Left ventricle myocardium superior (tissue), 1 donor: Measurements from ENCODE around the gene USP22. TPM values are rescaled to one million over a fixed set of nuclear protein-coding genes. Genes with fewer than 3 reads are reported as not detected.
"Not testable (repeated sequence)": the region's sequence is repeated elsewhere in the genome, so short reads cannot be mapped to it uniquely, and the experiment has no call there.

Experiments used
- ATAC-seq: fragments of 200-7000 bp; cut with Tn5 transposase; one replicate; pipeline ENCODE4 v1.9.1; 2020; ENCODE audit warnings: mild to moderate bottlenecking, moderate library complexity
- DNase-seq: peaks from one replicate; pipeline ENCODE4 v3.0.0-alpha.2; 2020
- intact Hi-C: fragments of 100-400 bp; cut with micrococcal nuclease; formaldehyde crosslinking; loops from one replicate; pipeline ENCODE4 v1.11.0; 2022
- long read RNA-seq: library from polyadenylated mRNA; unstranded; transcript quantifications from one replicate; pipeline ENCODE4 v2.0.0, GENCODE V29; 2021
- total RNA-seq: library from RNA; stranded (reverse); fragmentation: NEBNext Ultra II Directional; extraction: Animal tissue kit (Norgen Biotek cat#: 25700); gene quantifications from one replicate; pipeline ENCODE4 v1.2.1, GENCODE V29; 2021
- donor health status: DM: no; HTN: yes; CAD: no; lungs with severe emphysema.

USP22 gene
- 144 TPM for total RNA-seq
- long read RNA-seq, full-length matches to known transcripts, result 19 of 55 reads
- long read RNA-seq, partial matches to known transcripts, result 5 of 55 reads
- long read RNA-seq, other reads (novel, unspliced or antisense), result 31 of 55 reads

DNA sequence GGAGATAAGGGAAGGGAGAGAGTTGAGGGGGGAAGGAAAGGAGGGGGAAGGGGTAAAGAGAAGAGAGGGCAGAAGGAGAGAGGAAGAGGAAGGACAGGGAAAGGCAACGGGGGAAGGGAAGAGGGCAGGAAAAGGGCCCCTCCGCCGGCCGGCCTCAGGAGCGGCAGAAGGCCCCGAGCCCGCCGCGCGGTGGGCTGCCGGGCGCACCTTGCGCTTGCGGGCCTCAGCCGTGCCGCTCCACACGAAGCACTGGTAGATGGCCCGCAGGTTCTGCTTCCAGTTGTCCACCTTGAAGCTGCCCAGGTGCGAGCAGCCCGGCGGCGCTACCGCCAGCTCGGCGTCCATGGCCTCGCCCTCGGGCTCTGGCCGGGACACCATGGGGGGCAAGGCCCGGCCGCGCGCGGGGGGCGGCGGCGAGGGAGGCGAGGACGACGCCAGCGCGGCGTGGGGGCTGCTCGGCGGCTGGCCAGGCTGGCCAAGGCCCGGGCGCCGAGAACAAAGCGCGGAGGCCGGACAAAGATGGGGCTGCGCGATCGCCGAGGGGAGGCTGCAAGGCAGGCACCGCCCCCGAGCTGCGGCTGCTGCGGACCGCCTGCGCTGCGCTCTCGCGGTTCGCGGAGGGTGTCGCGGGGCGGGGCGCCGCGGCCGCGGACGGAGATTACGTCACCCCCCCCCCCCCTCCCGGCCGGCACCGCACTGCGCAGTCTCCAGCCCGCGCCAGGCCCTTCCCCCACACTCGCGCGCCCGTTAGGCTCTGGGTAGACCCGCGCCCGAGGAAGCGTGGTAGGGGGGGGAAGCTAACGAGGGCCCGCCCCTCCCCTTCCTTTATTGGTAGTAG is at the start of gene USP22:
USP22 (minus strand) TSS at position 554 of the 838 bp plus-strand sequence; CDS start at position 378, 176 bp downstream.
- ATAC-seq, result peak; percentile 72
- intact Hi-C loops, result no loop called here
- DNase-seq, result no peak

DNA sequence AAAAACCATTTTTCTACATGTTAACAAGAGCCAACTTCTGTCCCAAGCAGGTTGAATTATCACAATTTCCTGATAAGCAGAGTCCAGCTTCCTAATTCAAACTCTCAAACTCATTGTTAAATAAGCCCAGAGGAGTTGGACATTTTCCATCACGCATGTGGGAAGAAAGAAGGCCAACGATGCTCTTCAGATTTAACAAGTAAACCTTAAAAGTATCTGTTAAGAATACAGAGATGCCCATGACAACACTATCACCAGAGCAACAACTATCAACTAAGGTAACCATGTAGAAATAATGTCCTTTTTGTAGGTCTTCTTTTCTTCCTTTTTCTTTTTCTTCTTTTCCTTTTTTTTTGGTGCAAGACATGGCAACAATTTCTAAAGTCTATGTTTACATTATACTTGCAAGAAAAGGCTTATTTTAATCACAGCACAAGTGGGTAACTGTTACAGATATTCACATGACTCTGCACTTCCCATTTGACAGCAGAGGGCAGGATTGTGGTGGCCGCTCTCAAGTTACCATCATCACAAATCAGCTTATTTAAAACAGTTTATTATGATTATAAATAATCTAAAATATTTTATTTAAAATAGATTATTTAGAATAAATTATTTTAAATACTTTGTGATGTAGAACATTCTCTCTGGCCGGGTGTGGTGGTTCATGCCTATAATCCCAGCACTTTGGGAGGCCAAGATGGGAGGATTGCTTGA is 48.2 kb upstream of the USP22 start:
- ATAC-seq (no peak), DNase-seq (no peak)
- intact Hi-C loops, result no loop called here

DNA sequence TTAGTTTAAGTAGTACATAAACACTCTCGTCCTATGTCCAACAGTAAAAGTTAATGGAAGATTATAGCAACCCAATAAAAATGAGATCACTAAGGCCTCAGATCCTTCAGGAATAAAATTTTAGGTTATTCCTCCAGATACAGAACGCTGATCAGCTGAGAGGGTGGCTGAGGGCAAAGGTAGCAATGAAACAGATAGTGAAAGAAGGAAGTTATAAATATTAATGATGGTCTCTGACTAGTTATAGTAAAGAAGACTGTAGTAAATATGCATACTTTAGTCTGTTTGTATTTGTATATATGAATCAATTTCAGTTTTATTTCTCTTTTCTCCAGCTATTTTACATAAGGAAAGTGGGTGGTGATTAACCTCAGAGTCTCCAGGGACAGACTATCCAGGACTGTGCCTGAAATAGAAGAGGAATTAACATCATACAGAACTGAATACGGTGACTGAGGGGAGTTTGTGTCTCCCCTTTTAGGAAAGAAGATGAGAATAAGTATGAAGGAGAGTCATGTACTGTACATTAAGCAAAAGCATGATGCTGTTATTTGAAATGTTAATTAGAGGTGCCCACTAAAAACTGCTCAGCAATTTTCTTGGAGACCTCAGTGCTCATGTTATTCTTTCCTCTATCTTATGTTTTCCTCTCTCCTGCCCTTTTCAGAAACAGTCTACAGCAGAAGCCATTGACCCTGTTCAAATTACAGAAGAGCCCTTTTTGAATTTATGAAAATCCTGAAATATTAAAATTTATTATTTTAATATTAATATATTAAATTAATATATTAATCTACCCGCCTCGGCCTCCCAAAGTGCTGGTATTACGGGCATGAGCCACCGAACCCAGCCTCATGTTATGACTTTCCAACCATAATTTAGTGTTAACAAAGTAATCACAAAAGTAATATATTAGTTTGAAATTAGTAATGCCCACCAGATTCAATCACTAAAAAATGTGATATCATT is 47.4 kb upstream of the USP22 start:
- intact Hi-C loops, result no loop called here
- ATAC-seq (no peak), DNase-seq (no peak)

DNA sequence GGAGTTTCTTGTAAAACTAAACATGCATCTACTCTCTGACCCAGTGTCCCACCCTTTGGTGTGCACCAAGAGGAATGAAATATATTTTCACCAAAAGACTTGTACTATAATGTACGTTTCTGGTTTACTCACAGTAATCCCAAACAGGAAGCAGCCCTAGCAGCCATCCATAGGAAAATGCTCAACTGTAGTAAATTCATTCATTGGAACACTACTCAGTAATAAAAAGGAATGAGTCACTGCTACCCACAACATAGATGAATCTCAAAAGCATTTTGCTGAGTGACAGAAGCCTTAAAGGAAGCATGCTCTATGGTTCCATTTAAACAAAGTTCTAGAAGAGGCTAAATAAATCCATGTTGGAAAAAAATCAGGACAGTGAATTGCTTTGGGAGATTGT is 46.3 kb upstream of the USP22 start:
- intact Hi-C loops, result no loop called here
- DNase-seq (no peak), ATAC-seq (no peak)

DNA sequence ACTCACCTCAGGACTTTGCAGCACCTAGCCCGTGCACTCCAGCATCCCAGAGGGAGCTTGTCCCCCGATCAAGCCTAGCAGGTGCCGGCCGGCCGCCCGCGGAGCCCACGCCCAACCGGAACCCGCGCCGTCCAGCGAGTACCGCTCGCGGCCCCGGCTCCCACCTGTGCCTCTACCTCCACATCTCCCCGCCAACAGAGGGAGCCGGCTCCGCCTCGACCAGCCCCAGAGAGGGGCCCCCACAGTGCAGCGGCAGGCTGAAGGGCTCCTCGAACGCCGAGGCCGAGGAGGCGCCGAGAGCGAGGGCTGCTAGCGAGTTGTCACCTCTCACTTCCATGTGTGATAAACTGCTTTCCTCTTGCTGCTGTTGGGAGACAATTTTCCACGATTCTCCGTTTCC is 42.9 kb upstream of the USP22 start:
- DNase-seq (no peak), ATAC-seq (no peak)
- intact Hi-C loops, result no loop called here

DNA sequence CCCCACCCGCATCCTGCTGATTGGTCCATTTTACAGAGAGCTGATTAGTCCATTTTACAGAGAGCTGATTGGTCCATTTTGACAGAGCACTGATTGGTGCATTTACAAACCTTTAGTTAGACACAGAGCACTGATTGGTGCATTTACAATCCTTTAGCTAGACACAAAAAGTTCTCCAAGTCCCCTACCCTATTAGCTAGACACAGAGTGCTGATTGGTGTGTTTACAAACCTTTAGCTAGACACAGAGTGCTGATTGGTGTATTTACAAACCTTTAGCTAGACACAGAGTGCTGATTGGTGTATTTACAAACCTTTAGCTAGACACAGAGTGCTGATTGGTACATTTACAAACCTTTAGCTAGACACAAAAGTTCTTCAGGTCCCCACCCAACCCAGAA is 42.5 kb upstream of the USP22 start:
- ATAC-seq, intact Hi-C loops, DNase-seq: not testable (repeated sequence)

DNA sequence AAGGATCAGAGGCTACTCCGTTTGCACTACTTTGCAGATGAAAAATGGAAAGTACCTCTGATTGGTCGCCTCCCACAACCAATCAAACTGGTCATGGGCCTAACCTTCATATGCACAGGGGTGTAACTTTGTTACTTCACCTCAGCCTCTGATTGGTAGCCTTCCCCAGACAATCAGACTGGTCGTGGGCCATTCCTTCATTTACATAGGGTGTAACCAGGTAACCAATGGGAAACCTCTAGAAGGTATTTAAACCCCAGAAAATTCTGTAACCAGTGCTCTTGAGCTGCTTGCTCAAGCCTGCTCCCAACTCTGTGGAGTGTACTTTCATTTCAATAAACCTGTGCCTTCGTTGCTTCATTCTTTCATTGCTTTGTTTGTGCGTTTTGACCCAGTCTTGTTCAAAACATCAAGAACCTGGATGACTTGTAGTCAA is 39.2 kb upstream of the USP22 start:
- DNase-seq (no peak), ATAC-seq (no peak)
- intact Hi-C loops, result no loop called here

DNA sequence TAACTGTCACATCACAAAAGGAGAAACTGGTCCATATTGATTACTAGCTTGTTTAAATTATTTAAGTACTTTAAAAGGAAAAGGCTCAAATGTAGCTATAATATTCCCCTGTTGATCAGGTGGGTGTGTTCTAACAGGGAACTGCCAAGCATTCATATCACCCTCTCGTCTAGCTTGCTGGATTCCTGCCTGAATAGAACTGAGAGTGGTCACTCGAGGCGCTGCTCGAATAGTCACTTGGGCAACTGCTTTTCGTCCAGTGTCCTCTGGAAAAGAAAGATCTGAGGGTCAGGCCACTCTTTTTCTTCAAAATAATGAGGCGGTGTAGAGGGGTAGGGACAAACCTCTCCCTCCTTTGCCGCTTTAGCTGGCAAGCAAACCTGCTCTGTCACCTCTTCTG is 36.4 kb upstream of the USP22 start:
- DNase-seq, result no peak
- intact Hi-C loops, result no loop called here
- no peak for ATAC-seq

DNA sequence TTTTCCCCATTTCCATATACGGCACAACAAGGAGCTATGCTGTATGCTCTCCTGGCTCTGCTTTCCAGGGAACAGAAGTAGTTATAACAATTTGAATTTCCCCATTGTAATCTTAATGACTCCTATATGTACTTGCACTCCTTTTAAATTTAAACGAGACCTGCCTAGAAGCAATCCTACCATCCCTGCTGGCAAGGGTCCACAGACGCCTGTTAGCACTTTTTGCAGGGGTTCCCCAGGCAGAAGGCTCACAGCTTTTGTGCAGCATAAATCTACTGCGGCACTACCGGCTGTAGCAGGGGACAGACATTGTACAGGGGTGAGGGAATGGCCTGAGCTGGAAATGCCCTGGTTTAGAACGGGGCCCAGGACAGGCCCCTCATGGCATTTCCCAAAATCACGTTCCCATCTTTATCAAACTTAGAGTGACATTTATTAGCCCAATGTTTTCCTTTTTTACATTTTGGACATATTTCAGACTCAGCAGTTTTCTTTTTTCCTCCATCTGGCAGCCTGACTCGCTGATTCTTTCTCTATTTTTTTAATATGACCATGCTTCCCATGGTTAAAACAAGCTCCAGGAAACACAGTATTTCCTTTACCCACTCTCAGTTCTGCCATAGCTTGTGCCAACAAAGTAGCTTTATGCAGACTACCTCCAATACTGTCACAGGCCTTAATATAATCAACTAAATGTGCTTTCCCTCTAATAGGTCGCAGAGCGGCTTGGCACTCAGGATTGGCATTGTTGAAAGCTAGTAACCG is 35.4 kb upstream of the USP22 start:
- ATAC-seq, result no peak
- intact Hi-C loops, result no loop called here

DNA sequence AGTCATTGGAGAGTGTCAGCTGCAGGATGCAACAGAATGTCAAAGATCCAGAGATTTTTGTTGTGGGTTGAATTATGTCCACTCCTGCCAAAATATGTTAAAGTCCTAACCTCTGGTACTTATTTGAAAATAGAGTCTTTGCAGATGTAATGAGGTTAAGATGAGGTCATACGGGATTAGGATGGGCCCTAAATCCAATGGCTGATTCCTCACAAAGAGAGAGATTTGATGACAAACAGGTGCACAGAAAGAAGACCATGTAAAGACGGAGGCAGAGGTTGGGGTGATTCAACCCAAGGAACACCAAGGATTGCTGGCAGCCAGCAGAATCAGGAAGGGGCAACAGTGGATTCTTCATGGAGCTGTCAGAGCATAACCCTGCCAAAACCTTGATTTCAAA is 34.5 kb upstream of the USP22 start:
- no peak for ATAC-seq
- intact Hi-C loops, result no loop called here
- no peak for DNase-seq

More for the DNA sequence above, 35.4 kb upstream of the USP22 start:
- DNase-seq, result no peak

DNA sequence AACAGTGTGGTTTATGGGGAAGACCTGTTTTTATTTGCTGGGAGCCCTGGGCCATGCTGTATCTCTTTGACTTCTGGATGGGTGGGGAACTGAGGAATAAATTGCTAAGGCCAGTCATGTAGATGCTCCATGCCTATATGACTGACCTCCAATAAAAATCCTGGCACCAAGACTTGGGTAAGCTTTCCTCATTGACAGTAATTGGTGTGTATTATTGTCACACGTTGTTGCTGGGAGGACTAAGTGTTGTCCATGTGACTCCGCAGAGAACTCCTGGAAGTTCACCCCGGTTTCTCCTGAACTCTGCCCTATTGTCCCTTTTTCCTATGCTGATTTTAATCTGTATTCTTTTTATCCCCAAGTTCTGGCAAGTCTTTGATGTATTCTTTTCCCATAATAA is 33.4 kb upstream of the USP22 start:
- no peak for ATAC-seq
- no peak for DNase-seq
- intact Hi-C loops, result no loop called here

DNA sequence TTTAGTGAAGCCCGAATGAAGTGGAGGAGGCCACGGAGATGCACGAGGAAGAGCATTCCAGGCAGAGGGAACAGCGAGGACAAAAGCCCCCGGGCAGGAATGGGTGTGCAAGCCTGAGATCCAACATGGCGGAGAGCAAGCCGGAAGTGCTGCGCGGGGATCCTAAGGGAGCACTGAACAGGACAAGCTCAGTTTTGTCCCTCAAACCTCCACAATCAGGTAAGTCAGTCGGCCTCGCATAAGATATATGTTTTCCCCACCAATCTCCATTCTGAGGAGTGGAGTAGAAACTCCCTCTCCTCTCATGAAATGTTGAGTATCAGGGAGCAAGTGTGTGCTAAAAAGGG is 32.9 kb upstream of the USP22 start:
- no peak for ATAC-seq
- DNase-seq, result no peak
- intact Hi-C loops, result no loop called here

DNA sequence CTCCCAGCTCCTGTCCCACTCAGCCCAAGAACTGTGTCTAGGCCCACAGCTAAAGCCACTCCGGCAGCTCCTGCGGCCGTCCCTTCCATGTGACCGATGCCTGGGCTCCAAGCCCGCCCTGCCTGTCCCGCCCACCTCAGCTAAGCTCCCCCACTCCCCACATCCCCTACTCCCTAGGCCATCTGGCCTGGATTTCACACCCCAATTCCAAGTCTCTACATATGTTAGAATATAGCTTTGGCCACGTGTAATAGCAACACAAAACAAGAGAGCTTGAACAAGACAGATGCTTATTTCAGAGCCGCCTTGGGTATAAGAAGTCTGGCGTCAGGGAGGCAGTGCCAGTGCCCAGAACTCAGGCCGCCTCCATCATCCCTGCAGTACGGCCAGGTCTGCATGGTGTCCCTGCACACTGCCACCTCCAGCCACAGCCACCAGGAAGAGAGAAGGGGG is 30.0 kb upstream of the USP22 start:
- no peak for ATAC-seq
- intact Hi-C loops, result no loop called here
- no peak for DNase-seq

DNA sequence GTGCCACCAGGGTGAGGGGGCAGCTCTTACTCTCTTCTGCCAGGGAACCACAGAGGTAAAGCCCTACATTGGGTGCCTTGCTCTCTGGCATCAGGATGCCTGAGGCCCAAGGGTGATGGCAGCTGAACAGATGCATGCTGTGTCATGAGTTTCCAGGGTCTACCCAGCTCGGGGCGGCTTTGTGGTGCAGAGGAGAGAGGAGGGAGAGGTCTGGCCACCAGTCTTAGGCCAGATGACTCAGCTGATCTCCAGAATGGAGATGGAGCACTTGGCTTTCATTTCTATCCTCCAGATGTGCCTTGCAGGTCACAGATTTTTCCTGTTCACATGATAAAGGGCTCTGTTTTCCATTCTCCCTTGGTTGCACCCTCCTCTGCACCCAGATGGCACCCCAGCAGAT is 23.6 kb upstream of the USP22 start:
- DNase-seq (no peak), ATAC-seq (no peak)
- intact Hi-C loops, result no loop called here

DNA sequence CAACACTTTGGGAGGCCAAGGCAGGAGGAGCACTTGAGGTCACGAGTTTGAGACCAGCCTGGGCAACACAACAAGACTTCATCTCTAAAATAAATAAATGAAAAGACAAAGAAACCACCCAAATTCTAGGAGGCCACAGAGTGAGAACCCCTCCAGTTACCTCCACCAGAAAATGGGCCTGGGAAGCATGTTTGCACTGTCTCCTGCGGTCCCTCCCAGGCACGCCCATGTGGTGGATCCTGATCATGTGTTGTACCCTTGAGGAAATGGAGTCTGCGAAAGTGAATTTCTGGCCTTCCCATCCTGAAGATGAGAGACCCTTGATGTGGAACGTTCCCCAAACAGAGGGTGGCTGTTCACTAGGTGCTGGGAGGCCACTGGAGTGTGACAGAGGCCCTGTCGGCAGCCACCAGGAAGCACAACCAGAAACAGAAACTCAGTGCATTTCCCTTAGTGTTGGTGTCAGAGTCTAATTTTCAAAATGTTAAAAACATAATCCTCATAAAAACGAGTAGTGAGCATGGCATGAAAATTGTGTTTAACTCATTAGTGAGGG is 19.2 kb upstream of the USP22 start:
- ATAC-seq (no peak), DNase-seq (no peak)
- intact Hi-C loops, result no loop called here

DNA sequence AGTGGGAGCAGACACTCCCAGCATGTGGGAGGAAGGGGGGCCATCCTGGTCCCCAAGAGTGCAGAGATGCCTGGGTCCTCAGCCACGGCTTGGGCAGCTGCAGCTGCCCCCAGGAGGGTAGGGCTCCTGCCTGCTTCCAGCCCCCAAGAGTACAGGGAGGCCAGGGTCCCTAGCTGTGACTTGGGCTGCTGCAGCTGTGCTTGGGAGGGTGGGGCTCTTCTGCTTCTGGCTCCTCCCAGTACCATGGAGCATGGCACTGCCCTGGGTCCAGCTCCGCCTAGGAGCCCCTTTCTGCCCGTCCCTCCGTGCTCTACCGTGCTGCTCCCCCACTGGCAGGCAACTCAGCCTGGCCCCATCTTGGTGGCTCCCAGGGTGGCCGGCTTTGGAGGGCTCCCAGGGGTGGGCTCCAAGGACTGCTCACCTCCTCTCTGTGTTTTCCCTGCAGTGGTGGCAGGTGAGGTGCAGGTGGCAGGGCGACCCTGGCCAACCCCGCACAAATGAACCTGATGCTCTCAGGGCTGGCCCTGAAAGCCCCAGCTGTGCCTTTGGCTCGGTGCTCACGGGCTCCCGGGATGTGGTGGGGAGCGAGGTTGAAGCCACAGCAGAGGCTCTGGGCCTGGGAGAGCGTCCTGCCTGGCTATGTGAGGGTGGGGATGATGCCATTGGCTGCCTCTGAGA is 18.5 kb upstream of the USP22 start:
- intact Hi-C loops, result no loop called here
- ATAC-seq, result no peak

DNA sequence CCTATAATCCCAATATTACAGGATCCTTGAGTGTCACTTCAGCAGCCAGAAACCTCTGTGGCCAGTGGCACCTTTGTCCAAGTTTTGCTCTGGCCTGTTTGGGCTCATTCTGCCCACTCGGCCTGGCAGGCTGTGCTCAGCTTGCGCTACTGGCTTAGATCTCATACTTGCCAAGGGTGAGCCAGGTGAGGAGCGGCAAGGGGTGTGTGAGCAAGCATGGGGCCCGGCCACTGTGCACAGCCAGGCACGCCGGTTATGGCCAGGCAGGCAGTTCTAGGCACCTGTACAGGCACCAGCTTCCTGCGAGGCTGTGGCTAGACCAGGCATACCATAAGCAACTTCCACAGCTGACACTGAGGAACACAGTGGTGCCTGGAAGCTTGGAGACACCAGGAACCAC is 16.9 kb upstream of the USP22 start:
- intact Hi-C loops, result no loop called here
- no peak for DNase-seq
- ATAC-seq, result no peak

More for the DNA sequence above, 18.5 kb upstream of the USP22 start:
- no peak for DNase-seq
